NCI-H460 (cell line): ENCODE results near the gene CNPY3. TPM values are rescaled to one million over a fixed set of nuclear protein-coding genes. Genes with fewer than 3 reads are reported as not detected.

Experiments used
- DNase-seq: peaks from one replicate; pipeline ENCODE4 v3.0.0-alpha.2; 2016; ENCODE audit warnings: low read depth; ENCODE audit errors: extremely low read depth
- total RNA-seq: library from RNA; depleted of rRNA; stranded (reverse); fragments of >200 nt; shearing (Covaris generic); gene quantifications from 2 replicates; pipeline ENCODE4 v1.2.3, GENCODE V29; 2014

Gene CNPY3
- total RNA-seq, 1 experiment from 2014 or later: 29.8 TPM

DNA sequence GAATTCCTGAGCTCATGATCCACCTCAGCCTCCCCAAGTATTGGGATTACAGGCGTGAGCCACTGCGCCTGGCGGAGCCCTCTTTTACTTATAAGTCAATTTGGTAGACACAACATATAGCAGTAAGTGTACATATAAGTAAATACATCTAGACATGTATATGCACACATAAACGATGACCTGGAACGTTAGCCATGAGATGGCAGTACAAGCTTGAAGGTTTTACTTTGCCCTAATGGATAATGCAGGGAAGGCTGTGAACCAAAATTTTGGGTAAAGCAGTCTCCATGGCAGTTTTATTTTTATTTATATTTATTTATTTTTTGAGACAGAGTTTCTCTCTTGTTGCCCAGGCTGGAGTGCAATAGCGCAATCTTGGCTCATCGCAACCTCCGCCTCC, 28.8 kb downstream of the CNPY3 start:
- DNase-seq: no peak

DNA sequence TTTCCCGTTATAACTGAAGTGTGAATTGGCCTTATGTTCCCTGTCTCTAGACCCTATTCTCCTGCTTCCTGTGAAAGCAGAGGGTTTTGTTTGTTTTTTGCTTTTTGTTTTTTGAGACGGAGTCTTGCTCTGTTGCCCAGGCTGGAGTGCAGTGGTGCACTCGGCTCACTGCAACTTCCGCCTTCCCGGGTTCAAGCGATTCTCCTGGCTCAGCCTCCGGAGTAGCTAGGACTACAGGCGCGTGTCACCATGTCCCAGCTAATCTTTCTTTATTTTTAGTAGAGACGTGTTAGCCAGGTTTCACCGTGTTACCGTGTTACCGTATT, 30.6 kb downstream of the CNPY3 start:
- no peak for DNase-seq

DNA sequence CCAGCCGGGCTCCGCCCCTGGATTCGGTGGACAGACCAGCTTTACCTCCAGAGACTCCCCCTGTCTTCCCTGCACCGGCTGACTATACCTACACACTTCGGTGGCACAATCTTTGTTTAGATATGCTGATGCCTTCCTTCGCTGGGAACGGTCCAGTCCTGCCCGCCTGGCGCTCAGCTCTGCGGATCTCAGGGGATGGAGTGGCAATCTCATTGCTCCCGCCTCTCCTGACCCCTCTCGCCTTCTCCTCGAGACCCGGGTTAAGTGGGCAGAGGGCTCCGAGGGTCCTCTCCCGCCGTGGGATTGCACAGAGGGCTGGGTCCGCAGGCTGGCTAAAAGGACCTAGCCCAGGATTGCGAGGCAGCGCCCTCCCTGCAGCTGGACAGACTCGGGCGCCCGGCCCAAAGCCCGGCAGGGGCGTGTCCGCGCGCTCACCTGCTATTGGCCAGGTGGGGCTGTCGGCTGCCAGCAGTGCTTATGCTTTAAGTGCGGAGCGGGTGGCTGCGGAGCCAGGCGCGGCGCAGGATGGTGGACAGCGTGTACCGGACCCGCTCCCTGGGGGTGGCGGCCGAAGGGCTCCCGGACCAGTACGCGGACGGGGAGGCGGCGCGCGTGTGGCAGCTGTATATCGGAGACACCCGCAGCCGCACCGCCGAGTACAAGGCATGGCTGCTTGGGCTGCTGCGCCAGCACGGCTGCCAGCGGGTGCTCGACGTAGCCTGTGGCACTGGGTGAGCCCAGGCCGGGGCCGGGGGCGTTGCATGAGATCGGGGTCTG, 31.2 kb downstream of the CNPY3 start, which contains the start of gene GNMT:
GNMT (plus strand) TSS at position 512 of the 777 bp plus-strand sequence; CDS start at position 526, 14 bp downstream.
- no peak for DNase-seq

DNA sequence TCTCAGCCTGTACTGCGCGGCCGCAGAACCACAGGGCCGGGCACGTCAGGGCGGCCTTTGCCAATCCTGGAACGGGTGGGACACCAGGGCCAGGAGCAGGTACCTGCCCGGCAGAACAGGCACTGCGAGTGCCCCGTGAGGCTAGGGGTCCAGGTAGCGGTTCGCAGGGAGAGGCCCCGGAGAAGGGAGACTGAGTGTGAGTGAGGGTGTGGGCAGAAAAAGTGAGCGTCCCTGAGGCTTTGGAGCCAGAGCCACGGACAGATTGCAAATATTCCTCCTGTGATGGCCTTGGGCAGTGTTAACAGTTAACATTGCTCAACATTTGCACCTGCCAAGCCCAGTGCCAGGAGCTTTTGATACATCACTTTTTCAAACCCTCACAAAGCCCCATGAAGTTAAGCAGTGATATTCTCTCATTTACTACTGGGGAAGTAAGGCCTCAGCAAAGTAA, 31.8 kb downstream of the CNPY3 start:
- DNase-seq: no peak

DNA sequence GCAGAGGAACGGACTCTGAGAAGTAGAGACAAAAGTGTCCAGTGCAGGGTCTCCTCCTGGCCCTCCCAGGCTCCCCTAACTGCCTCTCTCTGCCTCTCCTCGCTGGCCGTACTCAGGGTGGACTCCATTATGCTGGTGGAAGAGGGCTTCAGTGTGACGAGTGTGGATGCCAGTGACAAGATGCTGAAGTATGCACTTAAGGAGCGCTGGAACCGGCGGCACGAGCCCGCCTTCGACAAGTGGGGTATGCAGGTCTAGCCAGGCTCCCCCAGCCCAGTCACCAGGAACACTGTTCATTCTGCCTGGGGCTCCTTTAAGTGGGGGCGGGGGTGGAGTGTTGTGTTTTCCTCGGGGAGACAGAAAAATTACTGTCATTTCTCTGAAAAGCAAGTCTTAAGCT, 32.8 kb downstream of the CNPY3 start:
- no peak for DNase-seq

DNA sequence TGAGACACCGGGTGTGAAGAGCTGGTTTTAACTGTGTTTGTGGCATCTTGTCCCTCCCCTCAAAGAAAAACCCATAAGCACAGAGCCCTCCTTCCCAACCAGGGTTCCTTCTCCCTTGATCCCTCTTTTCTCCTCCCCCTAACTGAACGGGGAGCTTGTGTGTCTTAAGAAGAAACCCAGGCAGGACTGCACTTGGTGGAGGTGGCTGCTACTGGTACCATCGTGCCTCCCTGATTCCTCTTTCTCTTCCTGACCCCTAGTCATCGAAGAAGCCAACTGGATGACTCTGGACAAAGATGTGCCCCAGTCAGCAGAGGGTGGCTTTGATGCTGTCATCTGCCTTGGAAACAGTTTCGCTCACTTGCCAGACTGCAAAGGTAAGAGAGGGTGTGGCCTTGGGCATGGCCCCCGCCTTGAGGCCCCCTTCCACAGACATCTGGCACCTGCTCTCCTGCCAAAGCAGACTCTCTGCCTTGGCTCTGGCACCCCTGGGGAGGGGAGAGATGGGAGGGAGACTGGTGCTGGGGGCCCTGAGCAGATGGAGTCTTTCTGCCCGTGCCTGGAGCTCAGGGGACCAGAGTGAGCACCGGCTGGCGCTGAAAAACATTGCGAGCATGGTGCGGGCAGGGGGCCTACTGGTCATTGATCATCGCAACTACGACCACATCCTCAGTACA, 33.4 kb downstream of the CNPY3 start:
- DNase-seq: no peak

DNA sequence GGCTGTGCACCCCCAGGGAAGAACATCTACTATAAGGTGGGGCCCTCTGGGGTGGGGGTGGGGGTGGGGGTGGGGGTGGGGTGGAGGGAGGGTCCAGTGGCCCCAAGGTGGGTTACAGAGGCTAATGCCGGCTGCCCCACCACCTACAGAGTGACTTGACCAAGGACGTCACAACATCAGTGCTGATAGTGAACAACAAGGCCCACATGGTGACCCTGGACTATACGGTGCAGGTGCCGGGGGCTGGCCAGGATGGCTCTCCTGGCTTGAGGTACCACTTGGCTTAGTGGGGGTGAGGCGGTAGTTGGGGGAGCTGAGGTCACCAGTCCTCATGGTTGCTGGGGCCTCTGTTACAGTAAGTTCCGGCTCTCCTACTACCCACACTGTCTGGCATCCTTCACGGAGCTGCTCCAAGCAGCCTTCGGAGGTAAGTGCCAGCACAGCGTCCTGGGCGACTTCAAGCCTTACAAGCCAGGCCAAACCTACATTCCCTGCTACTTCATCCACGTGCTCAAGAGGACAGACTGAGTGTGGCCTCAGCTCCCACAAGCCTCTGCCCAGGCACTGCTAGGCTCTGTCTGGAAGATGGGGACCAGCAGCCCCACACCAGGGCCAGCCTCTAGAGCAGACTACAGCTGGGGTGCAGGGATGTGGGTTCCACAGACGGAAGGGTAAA, 34.0 kb downstream of the CNPY3 start:
- DNase-seq: no peak

DNA sequence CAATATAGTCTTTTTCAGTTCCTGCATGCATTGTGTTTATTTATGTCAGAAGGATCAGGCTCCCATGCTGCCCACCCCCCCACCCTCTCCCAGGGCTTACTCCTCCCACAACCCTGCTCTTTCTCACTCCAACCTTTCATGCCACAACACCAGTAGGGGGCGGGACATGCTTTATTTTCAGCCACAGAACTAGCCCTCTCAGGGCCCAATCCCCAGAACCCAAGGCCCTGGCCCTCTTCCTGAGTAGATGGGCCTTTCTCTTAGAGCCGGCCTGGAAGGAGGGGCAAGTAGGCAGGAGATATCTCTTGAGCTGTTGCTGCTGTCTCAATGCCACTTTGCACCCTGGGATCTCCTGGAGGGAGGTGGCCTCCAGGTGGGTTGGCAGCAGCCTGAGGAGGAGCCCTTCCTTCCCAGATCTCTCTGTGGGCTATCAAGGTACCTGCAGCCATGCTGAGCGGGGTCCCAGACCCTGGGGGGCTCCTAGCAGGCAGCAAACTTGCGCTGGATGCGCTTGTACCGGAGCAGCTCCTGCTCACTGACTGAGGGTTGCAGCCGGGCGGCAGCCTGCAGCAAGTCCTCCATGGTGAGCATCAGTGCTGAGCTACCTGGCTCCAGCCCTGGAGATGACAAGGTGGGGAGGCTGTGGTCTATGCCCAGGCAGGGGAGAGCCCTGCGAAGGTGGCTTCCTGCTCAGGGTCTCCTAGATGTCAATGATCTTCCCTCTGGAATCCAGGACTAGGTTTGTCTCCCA, 34.8 kb downstream of the CNPY3 start:
- no peak for DNase-seq

DNA sequence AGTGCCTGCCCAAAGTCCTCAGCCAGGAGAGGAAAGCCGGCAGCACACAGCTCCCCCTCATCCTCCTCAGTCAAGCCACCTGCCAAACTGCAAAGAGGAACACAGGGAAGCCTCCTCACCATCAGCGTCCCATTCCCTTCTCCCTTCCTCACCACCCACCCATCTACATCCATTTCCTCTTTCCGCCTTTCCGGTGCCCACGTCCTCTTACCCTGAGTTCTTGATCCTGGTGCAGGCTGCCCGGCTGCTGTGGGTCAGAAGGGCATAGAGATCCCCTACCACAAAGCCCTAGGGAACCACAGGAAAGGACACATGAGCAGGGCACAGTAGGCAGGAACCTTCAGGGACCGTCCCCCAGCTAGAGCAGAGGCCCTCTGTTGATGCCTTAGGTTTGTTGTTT, 37.3 kb downstream of the CNPY3 start:
- no peak for DNase-seq

DNA sequence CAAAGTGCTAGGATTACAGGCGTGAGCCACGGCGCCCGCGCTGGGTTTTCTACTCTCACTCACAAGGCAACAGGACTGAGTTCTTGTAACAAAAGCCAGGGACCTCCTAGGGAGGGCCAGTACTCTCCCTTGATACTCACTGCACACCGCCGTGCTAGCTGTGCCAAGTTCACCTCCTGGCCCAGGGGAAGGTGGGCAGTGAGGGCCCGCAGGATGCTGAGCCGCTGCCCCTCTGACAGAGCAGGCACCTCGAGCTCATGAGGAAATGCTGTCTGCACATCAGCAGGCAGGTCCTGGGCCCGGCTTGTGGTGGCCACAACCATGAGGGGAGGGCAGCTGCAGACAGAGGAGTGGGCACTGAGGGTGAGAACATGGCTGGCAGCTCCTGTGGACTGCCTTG, 37.9 kb downstream of the CNPY3 start:
- DNase-seq: no peak

DNA sequence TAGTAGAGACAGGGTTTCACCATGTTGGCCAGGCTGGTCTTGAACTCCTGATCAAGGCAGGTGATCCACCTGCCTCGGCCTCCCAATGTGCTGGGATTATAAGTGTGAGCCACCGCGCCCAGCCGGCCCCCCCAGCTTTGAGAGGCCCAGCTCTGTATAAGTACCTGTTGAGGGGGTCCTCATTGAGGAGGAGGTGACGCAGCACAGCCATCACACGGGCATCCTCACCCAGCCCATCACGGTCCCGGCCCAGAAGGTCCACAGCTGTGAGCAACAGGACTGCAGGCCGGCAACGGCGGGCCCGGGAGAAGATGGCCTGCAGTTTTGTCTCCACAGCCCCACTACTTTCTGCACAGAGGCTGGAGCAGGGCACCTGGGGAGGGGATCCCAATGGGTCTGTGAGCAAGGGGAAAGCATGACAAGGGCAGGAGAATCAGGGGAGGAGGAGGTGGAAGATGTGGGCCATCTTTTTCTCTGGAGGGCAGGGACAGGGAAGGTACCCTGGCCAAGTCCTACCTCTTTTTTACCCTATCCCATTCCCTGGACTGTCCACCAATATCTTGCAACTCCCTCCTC, 38.9 kb downstream of the CNPY3 start:
- no peak for DNase-seq

DNA sequence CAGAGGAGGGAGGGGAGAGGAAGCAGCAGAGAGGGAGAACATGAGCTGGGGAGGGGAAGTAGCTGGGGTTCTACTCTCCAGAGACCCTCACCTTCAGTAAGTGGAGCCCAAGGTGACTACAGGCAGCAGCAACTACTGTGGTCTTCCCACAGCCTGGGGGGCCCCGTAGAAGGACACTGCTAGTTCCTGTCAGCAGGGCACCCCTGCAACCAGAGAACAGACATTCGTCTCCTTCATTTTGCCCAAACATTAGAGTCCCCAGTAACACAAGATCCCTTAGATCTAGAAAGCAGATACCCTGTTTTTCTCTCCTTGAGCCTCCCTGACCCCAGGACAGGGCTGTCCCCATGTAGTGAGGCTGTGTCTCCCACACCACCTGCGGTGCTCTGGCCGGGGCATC, 39.5 kb downstream of the CNPY3 start:
- no peak for DNase-seq

DNA sequence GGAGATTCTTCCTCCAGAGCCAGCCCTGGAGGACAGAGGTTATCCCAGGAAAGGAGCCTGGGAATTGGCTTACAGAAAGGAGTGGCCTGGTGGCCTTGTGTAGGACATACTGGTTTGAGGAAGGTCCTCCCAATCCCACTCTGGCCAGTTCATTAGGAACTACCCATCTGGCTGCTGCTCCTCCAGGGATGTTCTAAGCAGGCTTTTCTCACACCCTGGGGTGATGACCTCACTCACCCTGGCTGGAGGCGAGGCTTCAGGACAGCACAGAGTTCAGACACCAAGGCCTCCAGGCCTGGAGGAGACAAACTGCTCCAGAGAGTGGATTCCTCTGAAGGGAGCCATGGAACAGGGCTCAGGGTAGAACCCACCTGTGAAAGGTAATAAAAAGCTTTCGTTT, 40.2 kb downstream of the CNPY3 start:
- DNase-seq: no peak

DNA sequence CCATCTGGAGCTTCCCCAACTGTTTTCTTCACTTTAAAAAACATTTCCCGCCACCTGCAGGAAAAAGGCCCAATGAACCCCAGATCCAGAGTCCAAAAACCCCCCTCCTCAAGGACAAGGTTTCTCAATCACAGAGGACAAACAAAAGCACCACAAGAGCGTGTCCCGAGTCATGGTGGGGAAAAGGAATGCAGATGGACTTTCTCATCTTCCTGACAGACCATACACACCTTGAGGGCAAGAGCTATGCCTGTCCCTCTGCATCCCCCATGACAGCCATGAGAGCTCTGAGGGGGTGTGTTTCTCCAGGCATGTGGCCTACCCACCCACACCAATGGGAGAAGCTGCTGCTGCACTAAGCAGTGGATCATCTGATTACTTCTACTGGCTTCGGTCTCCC, 40.7 kb downstream of the CNPY3 start:
- no peak for DNase-seq

DNA sequence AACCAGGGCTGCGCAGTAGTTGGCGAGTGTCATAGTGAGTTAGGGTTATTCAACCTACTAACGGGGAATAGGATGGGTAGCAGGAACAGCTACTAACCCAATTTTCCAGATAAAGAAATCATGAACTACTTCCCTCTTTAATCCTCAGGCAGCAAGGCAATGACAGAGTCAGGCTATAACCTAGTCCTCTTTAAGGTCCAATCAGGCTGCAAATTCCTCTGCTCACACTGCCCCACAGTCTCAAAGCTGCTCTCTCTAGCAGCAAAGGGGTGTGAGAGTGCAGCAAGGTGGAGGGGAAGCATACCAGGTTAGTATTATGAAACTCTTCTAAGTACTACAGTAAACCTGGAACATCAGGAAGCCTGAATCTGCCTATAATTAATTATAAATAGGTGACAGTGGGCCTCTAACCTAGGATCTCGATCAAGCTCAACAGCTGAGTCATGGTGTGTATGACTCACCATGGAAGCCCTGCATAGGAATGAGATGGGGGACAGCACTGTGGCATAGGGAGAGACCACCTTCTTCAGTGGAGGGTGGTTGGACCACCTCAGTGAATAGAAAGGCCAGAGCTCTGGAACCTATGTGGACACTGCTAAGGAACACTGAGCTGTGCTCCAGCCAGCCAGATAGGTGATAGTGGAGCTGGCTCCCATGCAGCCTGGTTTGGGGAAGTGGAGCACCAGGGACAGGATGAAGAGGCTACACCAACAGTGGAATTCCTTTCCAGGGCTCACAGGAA, 41.8 kb downstream of the CNPY3 start:
- DNase-seq: no peak

DNA sequence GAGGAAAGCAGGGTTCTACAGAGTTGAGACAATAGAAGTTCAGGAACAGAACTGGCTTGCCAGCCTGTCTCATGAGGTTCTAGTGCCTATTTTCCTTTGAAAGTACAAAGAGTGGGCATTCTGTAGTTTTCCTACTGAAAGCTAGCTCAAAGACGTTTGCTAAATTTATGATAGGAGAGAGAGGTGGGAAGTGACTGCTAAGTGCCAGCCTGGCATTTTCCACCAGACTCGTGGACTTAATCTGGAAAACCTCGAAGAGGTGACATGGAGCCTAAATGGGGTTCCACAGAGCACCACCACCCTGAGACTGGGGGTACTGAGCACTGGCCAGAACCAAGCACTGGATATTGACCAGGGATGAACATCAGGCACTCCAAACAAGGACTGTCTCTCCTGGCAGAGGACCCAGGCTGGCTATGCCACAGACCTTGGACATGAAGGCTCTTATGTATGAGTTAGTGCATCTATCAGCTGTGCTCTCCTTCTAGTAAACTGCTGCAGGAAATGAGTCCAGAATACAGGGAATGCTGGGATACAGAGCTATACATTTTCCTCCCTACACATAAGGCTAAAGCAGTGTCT, 42.6 kb downstream of the CNPY3 start:
- DNase-seq: no peak

DNA sequence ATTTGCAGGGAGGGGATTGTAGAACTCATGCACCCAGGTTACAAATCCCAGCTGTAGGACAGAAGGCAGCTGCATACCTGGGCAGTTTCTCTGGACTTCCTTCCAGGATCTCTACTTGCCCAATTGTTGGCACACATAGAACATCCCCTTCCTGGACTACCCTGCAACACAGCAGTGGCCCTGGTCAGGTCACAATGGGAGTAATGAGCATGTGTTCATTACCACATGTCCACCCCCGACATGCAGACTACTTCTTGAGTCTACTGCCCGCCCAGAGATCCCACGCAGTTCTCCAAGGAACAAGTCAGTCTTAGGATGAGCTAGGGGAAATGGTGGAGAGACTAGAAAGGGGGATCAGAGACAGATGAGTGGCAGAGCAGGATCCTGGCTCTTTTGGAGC, 44.6 kb downstream of the CNPY3 start:
- no peak for DNase-seq

DNA sequence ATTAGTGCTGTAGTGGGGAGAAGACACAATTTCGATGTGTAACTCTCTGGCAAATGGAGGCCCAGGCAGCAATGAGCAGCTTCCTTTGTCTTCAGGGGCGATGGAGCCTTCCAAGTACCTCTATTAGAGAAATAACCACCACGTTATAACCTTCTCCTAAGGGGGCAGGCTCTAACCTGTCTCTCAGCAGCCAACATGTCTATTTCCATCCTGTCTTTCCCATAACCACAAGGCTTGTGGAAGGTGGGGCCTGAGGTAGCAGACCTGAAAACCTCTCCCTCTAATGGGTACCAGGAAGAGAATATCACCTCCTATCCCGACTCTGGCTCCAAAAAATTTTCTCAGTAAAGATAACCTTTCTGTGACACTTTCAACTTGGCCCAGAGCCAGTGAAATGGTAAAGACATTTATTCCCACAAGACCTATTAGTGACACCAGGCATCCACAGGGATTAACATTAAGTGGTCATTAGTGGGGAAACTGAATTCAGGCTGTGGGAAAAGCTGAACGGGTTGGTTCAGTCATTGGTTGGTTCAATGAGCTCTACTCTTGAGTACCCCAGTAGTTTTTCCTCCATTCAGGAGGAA, 45.7 kb downstream of the CNPY3 start:
- DNase-seq: no peak

DNA sequence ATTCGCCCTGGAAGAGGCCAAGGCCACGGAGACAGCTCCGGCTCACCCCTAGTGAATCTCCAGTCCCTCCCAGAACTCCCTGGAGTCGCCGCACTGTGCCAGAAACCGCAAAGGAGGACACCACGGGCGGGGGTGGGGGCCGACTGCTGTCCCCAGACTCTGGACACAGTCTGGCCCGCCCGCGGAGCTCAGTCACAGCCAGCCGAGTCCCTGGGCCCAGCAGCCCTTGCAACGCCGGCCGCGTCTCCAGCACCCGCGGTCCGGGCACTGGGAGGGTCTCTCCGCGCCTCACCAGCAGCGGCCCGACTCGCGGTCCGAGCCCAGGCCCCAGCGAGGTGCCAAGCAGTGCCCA, 49.2 kb downstream of the CNPY3 start:
- DNase-seq: no peak
